ENCODE measurements around the gene VPS37D. TPM values are rescaled to one million over a fixed set of nuclear protein-coding genes. Genes with fewer than 3 reads are reported as not detected.
"Not testable (repeated sequence)": the region's sequence is repeated elsewhere in the genome, so short reads cannot be mapped to it uniquely, and the experiment has no call there.

Gene VPS37D
- total and polyA plus RNA-seq, 4 donors: 0.88 to 2.3 (median 1.7) TPM

DNA sequence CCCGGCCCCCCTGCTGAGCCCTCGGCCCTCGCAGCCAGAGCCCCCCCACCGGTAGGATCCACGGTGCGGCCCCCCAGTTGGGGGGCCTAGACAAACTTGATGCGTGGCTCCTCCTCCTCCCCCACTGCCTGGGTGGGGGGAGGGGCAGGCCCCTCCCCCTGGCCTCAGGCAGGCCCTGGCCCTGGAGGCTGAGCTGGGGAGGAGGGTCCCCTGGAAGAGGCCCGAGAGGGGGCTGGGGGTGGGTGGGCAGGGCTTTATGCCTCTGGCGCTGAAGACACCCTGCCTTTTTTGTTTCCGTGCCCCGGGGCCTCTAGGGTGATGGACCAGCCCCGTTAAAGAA lies 3.7 kb downstream of the VPS37D start:
- no peak for ATAC-seq (ENCODE audit: low FRiP score)
- intact Hi-C loops (cut with DNase I): loop anchor here in 1 of 2 donors (5.0 kb wide), 1 partner anchor 64 kb away; no protein-coding TSS in a partner anchor
- no peak overlapping the region for H3K27ac ChIP-seq (ENCODE audit: low read depth in 1 of 2, low read length in 2 of 2)
- 37 to 42% methylated on average over 11 to 12 of the region's 12 CpGs for WGBS, 2 donors
- H3K4me3 ChIP-seq (ENCODE audit: low read length in 2 of 2): no peak overlapping the region
- no peaks in the 10 kb centered on the region for H3K4me1 ChIP-seq (ENCODE audit: control insufficient read depth in 1 of 2, insufficient read depth in 2 of 2, low read length in 2 of 2)
- H3K36me3 ChIP-seq (ENCODE audit: control insufficient read depth in 1 of 2, insufficient read depth in 2 of 2, low read length in 1 of 2): no peaks in the 10 kb centered on the region
- H3K9me3 ChIP-seq (ENCODE audit: control insufficient read depth, low read length): no peaks in the 10 kb centered on the region
- DNase-seq: no peak
- no peaks in the 10 kb centered on the region for H3K27me3 ChIP-seq (ENCODE audit: control insufficient read depth in 1 of 2, insufficient read depth in 2 of 2, low read length in 1 of 2)

DNA sequence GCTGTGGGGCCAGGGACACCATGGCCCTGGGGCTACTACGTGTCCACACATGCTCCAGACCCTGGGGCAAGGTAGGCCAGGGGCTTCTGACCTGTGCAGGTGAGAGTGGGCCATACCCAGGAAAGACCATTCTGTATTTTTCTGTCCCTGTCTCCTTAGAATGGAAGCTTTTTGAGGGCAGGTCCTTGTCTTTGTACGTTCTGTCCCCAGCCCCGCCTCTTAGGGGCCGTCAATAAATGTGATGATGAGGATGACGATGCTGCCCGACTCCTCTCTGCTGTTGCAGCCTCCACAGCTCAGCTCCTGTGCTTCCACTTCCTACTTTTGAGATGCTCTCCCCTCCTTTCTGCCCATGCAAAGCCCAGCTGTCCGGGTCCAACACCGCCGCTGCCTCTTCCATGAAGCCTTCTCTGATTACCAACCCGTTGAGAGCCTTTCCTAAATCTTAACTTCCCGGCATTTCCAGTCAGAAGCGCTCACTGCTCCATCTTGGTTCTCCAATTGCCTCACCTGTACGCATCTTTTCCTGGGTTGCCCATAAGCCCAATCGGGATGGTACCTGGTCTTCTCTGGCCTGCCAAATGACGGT lies 4.3 kb downstream of the VPS37D start:
- H3K36me3 ChIP-seq (ENCODE audit: control insufficient read depth in 1 of 2, insufficient read depth in 2 of 2, low read length in 1 of 2): no peaks in the 10 kb centered on the region
- H3K9me3 ChIP-seq (ENCODE audit: control insufficient read depth, low read length): no peaks in the 10 kb centered on the region
- DNase-seq (no peak), ATAC-seq (ENCODE audit: low FRiP score) (no peak)
- no peak overlapping the region for H3K4me3 ChIP-seq (ENCODE audit: low read length in 2 of 2)
- WGBS, 2 donors: 92 to 93% methylated on average over 15 of the region's 15 CpGs
- H3K4me1 ChIP-seq (ENCODE audit: control insufficient read depth in 1 of 2, insufficient read depth in 2 of 2, low read length in 2 of 2): no peaks in the 10 kb centered on the region
- H3K27ac ChIP-seq (ENCODE audit: low read depth in 1 of 2, low read length in 2 of 2): no peak overlapping the region
- no peaks in the 10 kb centered on the region for H3K27me3 ChIP-seq (ENCODE audit: control insufficient read depth in 1 of 2, insufficient read depth in 2 of 2, low read length in 1 of 2)
- intact Hi-C loops (cut with DNase I): loop anchor here in 1 of 2 donors (5.0 kb wide), 1 partner anchor 65 kb away; no protein-coding TSS in a partner anchor

DNA sequence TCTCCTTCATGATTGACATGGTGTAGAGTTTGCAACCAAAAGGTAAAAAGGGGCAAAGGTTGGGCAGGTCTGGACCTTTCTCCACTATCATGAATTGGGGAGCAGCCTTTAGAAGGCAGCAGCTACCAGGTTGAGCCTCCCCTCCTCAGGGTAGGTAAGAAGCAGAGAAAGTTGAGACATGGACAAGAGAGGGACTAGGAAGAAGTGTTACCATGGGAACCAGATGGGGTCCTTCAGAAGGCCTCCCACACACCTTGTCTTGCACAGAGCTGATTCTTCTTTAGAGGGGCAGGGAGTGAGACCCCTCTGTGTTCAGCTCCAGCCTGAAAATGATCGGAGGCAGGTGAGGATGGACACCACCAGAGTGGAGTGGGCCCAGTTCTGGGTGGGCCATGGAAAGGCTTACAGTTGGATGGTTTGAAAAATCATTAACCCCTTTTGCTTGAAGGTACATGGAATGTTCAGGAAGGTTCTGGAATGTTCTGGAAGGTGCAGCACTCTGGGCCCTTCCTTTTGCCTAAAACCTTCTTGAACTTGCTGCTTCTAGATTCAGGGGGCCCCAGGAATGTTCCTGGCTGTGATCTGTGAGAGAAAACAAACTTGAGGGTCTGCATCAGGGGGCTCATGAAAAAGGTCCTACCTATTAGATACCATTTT lies 7.0 kb downstream of the VPS37D start:
- H3K9me3 ChIP-seq (ENCODE audit: control insufficient read depth, low read length): no peaks in the 10 kb centered on the region
- no peaks in the 10 kb centered on the region for H3K4me1 ChIP-seq (ENCODE audit: control insufficient read depth in 1 of 2, insufficient read depth in 2 of 2, low read length in 2 of 2)
- no peak overlapping the region for H3K27ac ChIP-seq (ENCODE audit: low read depth in 1 of 2, low read length in 2 of 2)
- H3K36me3 ChIP-seq (ENCODE audit: control insufficient read depth in 1 of 2, insufficient read depth in 2 of 2, low read length in 1 of 2): peaks cover 0 to 6% of the 10 kb centered on the region in 2 donors
- ATAC-seq (ENCODE audit: low FRiP score): no peak
- H3K4me3 ChIP-seq (ENCODE audit: low read length in 2 of 2): no peak overlapping the region
- DNase-seq: no peak
- no peaks in the 10 kb centered on the region for H3K27me3 ChIP-seq (ENCODE audit: control insufficient read depth in 1 of 2, insufficient read depth in 2 of 2, low read length in 1 of 2)
- WGBS, 2 donors: 86 to 90% methylated on average over 1 of the region's 1 CpG
- intact Hi-C loops (cut with DNase I): loop anchor here in 1 of 2 donors (5.0 kb wide), 1 partner anchor 67 kb away; no protein-coding TSS in a partner anchor

DNA sequence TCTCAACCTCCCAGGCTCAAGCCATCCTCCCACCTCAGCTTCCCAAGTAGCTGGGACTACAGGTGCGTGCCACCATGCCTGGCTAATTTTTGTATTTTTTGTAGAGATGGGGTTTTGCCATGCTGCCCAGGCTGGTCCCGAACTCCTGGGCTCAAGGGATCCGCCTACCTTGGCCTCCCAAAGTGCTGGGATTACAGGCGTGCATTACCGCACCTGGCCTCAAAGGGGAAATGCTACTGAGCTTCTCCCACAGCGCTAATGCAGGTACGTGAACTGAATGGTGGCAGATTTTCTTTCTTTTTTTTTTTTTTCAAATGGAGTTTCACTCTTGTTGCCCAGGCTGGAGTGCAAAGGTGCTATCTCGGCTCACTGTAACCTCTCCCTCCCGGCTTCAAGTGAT lies 8.4 kb downstream of the VPS37D start:
- H3K27me3 ChIP-seq (ENCODE audit: control insufficient read depth in 1 of 2, insufficient read depth in 2 of 2, low read length in 1 of 2); intact Hi-C loops (cut with DNase I); H3K4me1 ChIP-seq (ENCODE audit: control insufficient read depth in 1 of 2, insufficient read depth in 2 of 2, low read length in 2 of 2); ATAC-seq (ENCODE audit: low FRiP score); H3K9me3 ChIP-seq (ENCODE audit: control insufficient read depth, low read length); H3K27ac ChIP-seq (ENCODE audit: low read depth in 1 of 2, low read length in 2 of 2); H3K4me3 ChIP-seq (ENCODE audit: low read length in 2 of 2); H3K36me3 ChIP-seq (ENCODE audit: control insufficient read depth in 1 of 2, insufficient read depth in 2 of 2, low read length in 1 of 2); DNase-seq: not testable (repeated sequence)
- 86 to 90% methylated on average over 9 of the region's 9 CpGs for WGBS, 2 donors

DNA sequence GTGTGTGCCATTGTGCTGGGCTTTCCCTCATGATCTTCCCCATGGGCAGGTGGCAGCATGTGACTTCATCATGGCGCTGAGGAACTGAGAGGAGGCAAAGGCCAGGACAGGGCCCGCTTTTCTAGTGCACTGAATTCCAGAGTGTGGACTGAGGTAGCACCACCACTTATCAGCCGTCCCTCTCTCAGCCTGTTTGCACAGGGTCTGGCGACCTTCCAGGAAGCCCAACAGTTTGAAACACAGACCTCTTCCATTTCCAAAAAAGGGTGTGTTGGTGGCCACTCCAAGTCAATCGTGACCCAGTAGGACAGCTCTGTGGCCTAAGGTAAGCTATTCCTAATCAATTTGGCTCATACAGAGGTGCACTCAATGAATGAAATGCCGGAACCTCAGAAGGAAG lies 11.2 kb downstream of the VPS37D start:
- no peak for ATAC-seq (ENCODE audit: low FRiP score)

DNA sequence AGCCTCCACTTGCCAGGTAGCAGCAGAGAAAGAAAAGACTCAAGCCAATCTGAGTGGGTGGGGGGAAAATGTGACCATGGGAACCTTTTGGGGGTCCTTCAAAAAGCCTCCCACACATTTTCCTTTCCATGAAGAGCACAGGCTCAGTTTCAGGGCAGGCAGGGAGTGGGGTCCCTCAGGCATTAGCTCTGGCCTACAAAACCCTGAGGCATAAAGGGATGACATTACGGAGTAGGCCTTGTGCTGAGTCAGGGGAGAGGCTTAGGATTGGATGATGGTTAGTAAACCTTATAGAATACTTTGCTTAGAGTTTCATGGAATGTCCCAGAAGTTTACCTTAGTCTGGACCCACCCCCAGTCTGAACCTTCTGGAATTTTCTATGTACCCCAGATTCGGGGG lies 12.1 kb downstream of the VPS37D start:
- DNase-seq: no peak
- WGBS, 2 donors: 83 to 88% methylated on average over 2 of the region's 2 CpGs
- no peaks in the 10 kb centered on the region for H3K9me3 ChIP-seq (ENCODE audit: control insufficient read depth, low read length)
- intact Hi-C loops (cut with DNase I): no loop called here
- no peaks in the 10 kb centered on the region for H3K27me3 ChIP-seq (ENCODE audit: control insufficient read depth in 1 of 2, insufficient read depth in 2 of 2, low read length in 1 of 2)
- H3K4me1 ChIP-seq (ENCODE audit: control insufficient read depth in 1 of 2, insufficient read depth in 2 of 2, low read length in 2 of 2): peaks cover 2 to 3% of the 10 kb centered on the region in 2 donors
- H3K36me3 ChIP-seq (ENCODE audit: control insufficient read depth in 1 of 2, insufficient read depth in 2 of 2, low read length in 1 of 2): peaks cover 0 to 6% of the 10 kb centered on the region in 2 donors
- H3K27ac ChIP-seq (ENCODE audit: low read depth in 1 of 2, low read length in 2 of 2): no peak overlapping the region
- no peak for ATAC-seq (ENCODE audit: low FRiP score)
- H3K4me3 ChIP-seq (ENCODE audit: low read length in 2 of 2): no peak overlapping the region

More for the DNA sequence above, 11.2 kb downstream of the VPS37D start:
- H3K36me3 ChIP-seq (ENCODE audit: control insufficient read depth in 1 of 2, insufficient read depth in 2 of 2, low read length in 1 of 2): peaks cover 0 to 6% of the 10 kb centered on the region in 2 donors
- DNase-seq: no peak
- WGBS, 2 donors: 76 to 77% methylated on average over 6 of the region's 6 CpGs
- H3K9me3 ChIP-seq (ENCODE audit: control insufficient read depth, low read length): no peaks in the 10 kb centered on the region
- no peak overlapping the region for H3K27ac ChIP-seq (ENCODE audit: low read depth in 1 of 2, low read length in 2 of 2)
- peaks cover 2 to 3% of the 10 kb centered on the region in 2 donors for H3K4me1 ChIP-seq (ENCODE audit: control insufficient read depth in 1 of 2, insufficient read depth in 2 of 2, low read length in 2 of 2)
- intact Hi-C loops (cut with DNase I): no loop called here
- no peaks in the 10 kb centered on the region for H3K27me3 ChIP-seq (ENCODE audit: control insufficient read depth in 1 of 2, insufficient read depth in 2 of 2, low read length in 1 of 2)
- no peak overlapping the region for H3K4me3 ChIP-seq (ENCODE audit: low read length in 2 of 2)

DNA sequence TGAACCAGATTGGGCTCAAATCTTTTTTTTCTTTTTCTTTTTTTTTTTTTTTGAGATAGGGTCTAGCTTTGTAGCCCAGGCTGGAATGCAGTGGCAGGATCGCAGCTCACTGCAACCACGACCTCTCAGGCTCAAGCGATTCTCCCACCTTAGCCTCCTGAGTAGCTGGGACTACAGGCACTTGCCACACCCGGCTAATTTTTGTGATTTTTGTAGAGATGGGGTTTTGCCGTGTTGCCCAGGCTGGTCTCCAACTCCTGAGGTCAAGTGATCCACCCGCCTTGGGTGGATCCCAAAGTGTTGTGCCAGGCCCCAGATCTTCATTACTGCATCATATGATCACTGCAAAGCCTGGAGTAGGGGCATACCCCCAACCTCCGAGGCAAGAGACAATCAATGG lies 12.9 kb downstream of the VPS37D start:
- Histone ChIP-seq H3K4me3 (ENCODE audit: low read length in 2 of 2) (no peak overlapping the region), H3K27me3 (ENCODE audit: control insufficient read depth in 1 of 2, insufficient read depth in 2 of 2, low read length in 1 of 2) (no peaks in the 10 kb centered on the region), H3K4me1 (ENCODE audit: control insufficient read depth in 1 of 2, insufficient read depth in 2 of 2, low read length in 2 of 2) (peaks cover 2 to 3% of the 10 kb centered on the region in 2 donors), H3K27ac (ENCODE audit: low read depth in 1 of 2, low read length in 2 of 2) (no peak overlapping the region), H3K9me3 (ENCODE audit: control insufficient read depth, low read length) (no peaks in the 10 kb centered on the region), H3K36me3 (ENCODE audit: control insufficient read depth in 1 of 2, insufficient read depth in 2 of 2, low read length in 1 of 2) (peaks cover 0 to 6% of the 10 kb centered on the region in 2 donors)
- DNase-seq (no peak), ATAC-seq (ENCODE audit: low FRiP score) (no peak)
- intact Hi-C loops (cut with DNase I): no loop called here
- WGBS, 2 donors: 84 to 86% methylated on average over 7 of the region's 7 CpGs

DNA sequence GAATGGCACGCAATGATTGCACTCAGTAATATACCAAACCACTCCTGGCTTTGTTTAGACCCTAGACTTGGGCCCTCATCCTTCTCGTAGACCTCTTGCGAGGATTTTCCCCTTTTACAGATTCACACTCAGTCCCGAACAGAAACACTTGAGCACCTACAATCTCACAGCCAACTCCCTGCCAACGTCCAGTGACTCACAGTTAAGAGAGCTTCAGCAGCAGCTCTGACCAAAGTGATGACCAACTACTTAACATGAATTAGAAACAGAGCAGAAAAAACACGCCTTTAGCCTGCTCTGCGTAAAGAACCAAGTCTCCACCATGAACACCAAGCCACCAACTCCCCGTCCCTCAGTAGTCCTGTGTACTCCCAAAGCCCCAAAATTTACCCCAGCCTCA lies 13.4 kb downstream of the VPS37D start:
- ATAC-seq (ENCODE audit: low FRiP score) (no peak), DNase-seq (no peak)
- H3K27me3 ChIP-seq (ENCODE audit: control insufficient read depth in 1 of 2, insufficient read depth in 2 of 2, low read length in 1 of 2): no peaks in the 10 kb centered on the region
- H3K36me3 ChIP-seq (ENCODE audit: control insufficient read depth in 1 of 2, insufficient read depth in 2 of 2, low read length in 1 of 2): peaks cover 0 to 6% of the 10 kb centered on the region in 2 donors
- 78 to 79% methylated on average over 8 of the region's 8 CpGs for WGBS, 2 donors
- H3K9me3 ChIP-seq (ENCODE audit: control insufficient read depth, low read length): no peaks in the 10 kb centered on the region
- no peak overlapping the region for H3K4me3 ChIP-seq (ENCODE audit: low read length in 2 of 2)
- peaks cover 2 to 3% of the 10 kb centered on the region in 2 donors for H3K4me1 ChIP-seq (ENCODE audit: control insufficient read depth in 1 of 2, insufficient read depth in 2 of 2, low read length in 2 of 2)
- intact Hi-C loops (cut with DNase I): no loop called here
- no peak overlapping the region for H3K27ac ChIP-seq (ENCODE audit: low read depth in 1 of 2, low read length in 2 of 2)

DNA sequence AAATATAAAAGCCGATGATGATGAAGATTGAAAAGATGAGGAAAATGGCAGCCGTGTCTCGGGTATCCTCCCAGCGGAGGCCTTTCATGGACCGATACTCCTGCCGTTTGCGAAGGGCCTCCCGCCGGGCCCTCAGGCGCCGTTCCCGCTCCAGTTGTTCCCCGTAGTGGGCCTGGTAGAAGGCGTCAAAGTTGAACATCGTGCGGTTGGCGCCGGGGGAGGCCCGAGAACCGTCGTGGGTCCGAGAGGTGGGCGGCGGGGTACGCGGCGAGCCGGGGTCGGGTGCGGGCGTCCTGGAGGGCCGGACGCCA lies 15.1 kb downstream of the VPS37D start:
- Histone ChIP-seq H3K4me1 (ENCODE audit: control insufficient read depth in 1 of 2, insufficient read depth in 2 of 2, low read length in 2 of 2) (peaks cover 2 to 3% of the 10 kb centered on the region in 2 donors), H3K9me3 (ENCODE audit: control insufficient read depth, low read length) (no peaks in the 10 kb centered on the region), H3K27ac (ENCODE audit: low read depth in 1 of 2, low read length in 2 of 2) (peak overlapping the region in 1 of 2 donors; percentile 70), H3K27me3 (ENCODE audit: control insufficient read depth in 1 of 2, insufficient read depth in 2 of 2, low read length in 1 of 2) (no peaks in the 10 kb centered on the region), H3K4me3 (ENCODE audit: low read length in 2 of 2) (peak overlapping the region; percentile 75 to 83), H3K36me3 (ENCODE audit: control insufficient read depth in 1 of 2, insufficient read depth in 2 of 2, low read length in 1 of 2) (peaks cover 0 to 8% of the 10 kb centered on the region in 2 donors)
- DNase-seq: no peak
- intact Hi-C loops (cut with DNase I): loop anchor here in 1 of 2 donors (2.0 kb wide), 1 partner anchor 38 kb away; no protein-coding TSS in a partner anchor
- WGBS, 2 donors: 1% methylated on average over 33 of the region's 33 CpGs
- peak; percentile 2 for ATAC-seq (ENCODE audit: low FRiP score)

Measured in aorta (tissue), 5 donors.